Measurements from ENCODE around the gene GET4. TPM values are rescaled to one million over a fixed set of nuclear protein-coding genes. Genes with fewer than 3 reads are reported as not detected.
A peak's percentile ranks its signal among the peaks of the same experiment; 100 is the strongest.
"Not testable (repeated sequence)": the region's sequence is repeated elsewhere in the genome, so short reads cannot be mapped to it uniquely, and the experiment has no call there.

The GET4 gene
- total RNA-seq, 4 donors from 2014 or later, result 29.7 to 93.3 (median 56.8) TPM

GRCh38 chr7:921581-922333 is 45.4 kb downstream of the GET4 start:
- H3K36me3 ChIP-seq, result no peaks in the 10 kb centered on the region
- H3K4me1 ChIP-seq, result peaks cover 30 to 73% (median 34%) of the 10 kb centered on the region in 4 donors
- peak overlapping the region in 3 of 4 donors; percentile 7 to 19 (median 15) for H3K4me3 ChIP-seq
- DNase-seq, result peak in 2 of 3 donors; percentile 50 to 64
- peak overlapping the region; percentile 81 to 99 (median 86) for H3K27ac ChIP-seq
- no peaks in the 10 kb centered on the region for H3K9me3 ChIP-seq
- TF ChIP-seq POLR2A (IDR thresholded peaks at IDR 0.05) (no peak), CTCF (IDR thresholded peaks at IDR 0.05) (no peak)
- H3K27me3 ChIP-seq, result no peaks in the 10 kb centered on the region

GRCh38 chr7:922334-923107 is 46.2 kb downstream of the GET4 start:
- no peaks in the 10 kb centered on the region for H3K36me3 ChIP-seq
- DNase-seq, result peak in 2 of 3 donors; percentile 49 to 56
- H3K27me3 ChIP-seq, result no peaks in the 10 kb centered on the region
- peak overlapping the region; percentile 21 to 47 (median 34) for H3K4me3 ChIP-seq
- no peaks in the 10 kb centered on the region for H3K9me3 ChIP-seq
- TF ChIP-seq CTCF (IDR thresholded peaks at IDR 0.05) (no peak), POLR2A (IDR thresholded peaks at IDR 0.05) (no peak)
- peak overlapping the region; percentile 81 to 99 (median 86) for H3K27ac ChIP-seq
- peaks cover 30 to 77% (median 37%) of the 10 kb centered on the region in 4 donors for H3K4me1 ChIP-seq

GRCh38 chr7:923108-924041 is 47.0 kb downstream of the GET4 start:
- H3K27ac ChIP-seq, result peak overlapping the region; percentile 81 to 99 (median 86)
- peak overlapping the region; percentile 21 to 47 (median 34) for H3K4me3 ChIP-seq
- DNase-seq, result peak; percentile 84 to 97 (median 96)
- H3K9me3 ChIP-seq, result no peaks in the 10 kb centered on the region
- no peaks in the 10 kb centered on the region for H3K36me3 ChIP-seq
- H3K4me1 ChIP-seq, result peaks cover 30 to 76% (median 37%) of the 10 kb centered on the region in 4 donors
- no peaks in the 10 kb centered on the region for H3K27me3 ChIP-seq
- TF ChIP-seq POLR2A (IDR thresholded peaks at IDR 0.05) (peak in 1 of 2 donors; percentile 83), CTCF (IDR thresholded peaks at IDR 0.05) (no peak)

GRCh38 chr7:924042-924441 is 47.7 kb downstream of the GET4 start:
- H3K4me1 ChIP-seq, result peaks cover 30 to 79% (median 37%) of the 10 kb centered on the region in 4 donors

GRCh38 chr7:924541-925231 is 48.3 kb downstream of the GET4 start:
- peak in 1 of 2 donors; percentile 52 for TF ChIP-seq POLR2A (IDR thresholded peaks at IDR 0.05)
- no peak for TF ChIP-seq CTCF (IDR thresholded peaks at IDR 0.05)
- Histone ChIP-seq H3K27ac (peak overlapping the region; percentile 46 to 99 (median 92)), H3K9me3 (no peaks in the 10 kb centered on the region), H3K4me3 (peak overlapping the region in 2 of 4 donors; percentile 5 to 23), H3K27me3 (no peaks in the 10 kb centered on the region), H3K4me1 (peaks cover 30 to 85% (median 37%) of the 10 kb centered on the region in 4 donors), H3K36me3 (no peaks in the 10 kb centered on the region)
- DNase-seq, result peak; percentile 35 to 71 (median 71)

More at GRCh38 chr7:924042-924441, 47.7 kb downstream of the GET4 start:
- not testable (repeated sequence) for H3K36me3 ChIP-seq, H3K9me3 ChIP-seq, H3K27me3 ChIP-seq
- peak in 2 of 3 donors; percentile 47 to 54 for DNase-seq
- Histone ChIP-seq H3K27ac (peak overlapping the region in 3 of 4 donors; percentile 84 to 99 (median 89)), H3K4me3 (peak overlapping the region; percentile 21 to 47 (median 34))
